Ureter (tissue), 1 donor: ENCODE data around the gene TBC1D5. TPM values are rescaled to one million over a fixed set of nuclear protein-coding genes. Genes with fewer than 3 reads are reported as not detected.
"Not testable (repeated sequence)": the region's sequence is repeated elsewhere in the genome, so short reads cannot be mapped to it uniquely, and the experiment has no call there.

ENCODE experiments used
- DNase-seq: peaks from one replicate; pipeline ENCODE4 v3.0.0-alpha.2; 2020; ENCODE audit warnings: low spot score
- total RNA-seq: library from RNA; stranded (reverse); gene quantifications from one replicate; pipeline ENCODE4 v1.2.4, GENCODE V29; 2023
- donor health status: DM: yes; HTN: yes; CAD: no.

Gene TBC1D5
- total RNA-seq, 1 donor from 2014 or later, result 87.1 TPM

DNA sequence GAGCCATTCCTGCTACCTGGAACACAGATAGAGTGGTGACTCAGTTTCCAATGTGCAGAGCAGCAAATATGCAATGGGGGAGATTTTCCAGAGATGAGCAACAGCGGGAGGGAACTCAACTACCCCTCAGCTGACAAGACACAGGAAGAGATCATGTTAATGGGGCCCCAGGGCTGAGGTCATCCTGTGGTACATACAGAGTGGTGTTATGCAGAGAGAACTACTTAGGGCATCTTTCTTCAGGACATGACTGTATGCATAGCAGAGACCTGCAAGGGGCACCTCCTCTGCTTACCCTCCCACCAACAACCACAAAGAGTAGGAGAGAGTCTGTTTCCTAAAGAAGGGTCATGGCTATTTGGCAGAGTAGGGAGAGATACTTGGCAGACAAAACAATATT, 6.8 kb upstream of the TBC1D5 start:
- no peak for DNase-seq

DNA sequence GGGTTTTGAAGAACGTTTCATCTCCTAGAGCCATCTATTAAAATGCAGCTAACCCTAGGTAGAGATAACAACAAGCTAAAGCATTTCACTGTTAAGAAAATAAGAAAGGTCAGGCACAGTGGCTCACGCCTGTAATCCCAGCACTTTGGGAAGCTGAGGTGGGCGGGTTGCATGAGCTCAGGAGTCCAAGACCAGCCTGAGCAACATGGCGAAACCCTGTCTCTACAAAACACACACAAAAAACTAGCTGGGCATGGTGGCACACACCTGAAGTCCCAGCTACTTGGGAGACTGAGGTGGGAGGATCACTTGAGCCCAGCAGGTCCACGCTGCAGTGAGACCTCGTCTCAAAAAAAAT, 5.4 kb upstream of the TBC1D5 start:
- no peak for DNase-seq

DNA sequence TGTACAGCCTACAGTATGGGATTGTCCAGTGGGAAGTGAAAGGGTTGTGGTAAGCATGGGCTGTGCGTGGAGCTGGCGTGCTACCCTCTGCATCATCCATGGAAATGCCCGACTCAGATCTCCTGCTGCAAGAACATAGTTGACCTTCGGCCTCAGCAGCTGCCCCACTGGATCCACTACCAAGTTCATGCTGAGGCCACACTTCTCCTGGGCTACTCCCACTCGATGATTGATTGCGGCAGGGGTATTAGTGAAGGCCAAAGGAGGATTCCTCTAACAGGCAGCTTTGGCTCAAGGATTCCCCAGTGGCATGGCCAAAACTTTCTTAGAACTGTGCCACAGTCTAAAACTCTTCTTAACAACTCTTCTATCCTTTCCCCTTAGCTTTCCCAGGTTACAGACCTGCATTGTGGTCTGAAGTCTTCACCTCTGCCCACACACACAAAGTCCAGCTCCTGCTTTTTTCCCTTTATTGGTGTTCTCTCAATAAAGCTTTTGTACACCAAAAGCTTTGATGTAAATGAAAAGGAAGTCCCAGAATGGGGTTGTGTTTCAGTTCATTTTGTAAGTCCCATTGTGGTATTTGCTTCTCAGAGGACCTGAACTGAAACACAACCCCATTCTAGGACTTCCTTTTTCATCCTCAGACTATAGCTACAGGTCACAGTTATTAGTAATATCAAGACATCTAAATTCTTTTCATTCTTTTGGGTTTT, 4.9 kb upstream of the TBC1D5 start:
- DNase-seq, result no peak

GRCh38 chr3:17745894-17746293, 3.5 kb upstream of the TBC1D5 start:
- no peak for DNase-seq

- DNase-seq, result no peak
Observed at GRCh38 chr3:17745301-17745700, 2.9 kb upstream of the TBC1D5 start.

GRCh38 chr3:17744693-17745092, 2.3 kb upstream of the TBC1D5 start:
- no peak for DNase-seq

GRCh38 chr3:17743658-17743995, 1.2 kb upstream of the TBC1D5 start:
- no peak for DNase-seq

DNA sequence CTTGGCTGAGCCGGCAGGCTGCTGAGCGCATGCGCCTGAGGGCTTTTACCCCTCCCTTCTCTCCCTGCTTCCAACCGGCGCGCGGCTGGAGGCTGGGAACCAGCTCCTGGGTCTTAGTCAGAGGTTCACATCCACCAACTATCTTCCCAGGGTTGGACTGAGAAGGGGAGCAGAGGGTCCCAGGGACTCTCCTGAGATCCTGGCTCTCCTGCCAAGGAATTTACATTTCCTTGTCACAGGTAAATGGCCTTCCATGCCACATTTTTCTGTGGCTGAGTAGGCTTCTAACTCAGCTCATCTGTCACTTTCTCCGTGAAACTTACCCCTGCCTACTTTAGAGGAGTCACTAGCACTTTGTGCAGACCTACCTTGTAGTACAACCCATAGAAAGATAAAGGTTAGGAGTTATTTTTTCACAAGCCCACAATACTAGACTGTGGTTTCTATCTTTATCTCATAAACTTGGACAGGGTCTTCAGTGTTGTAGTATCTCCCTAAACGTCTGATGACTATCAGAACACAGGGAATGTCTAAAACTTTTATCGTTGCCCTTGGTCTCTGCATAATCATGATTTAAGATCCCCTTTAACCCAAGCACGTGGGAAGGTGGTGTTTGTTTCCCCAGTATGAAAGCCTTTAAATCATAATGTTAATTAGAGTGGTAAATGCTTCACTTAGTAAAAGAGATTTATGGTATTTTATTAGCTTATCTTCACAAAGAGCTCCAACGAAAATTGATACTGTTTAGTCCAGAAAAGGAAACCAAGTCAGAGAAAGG, 638 bp upstream of the TBC1D5 start:
- DNase-seq, result no peak

DNA sequence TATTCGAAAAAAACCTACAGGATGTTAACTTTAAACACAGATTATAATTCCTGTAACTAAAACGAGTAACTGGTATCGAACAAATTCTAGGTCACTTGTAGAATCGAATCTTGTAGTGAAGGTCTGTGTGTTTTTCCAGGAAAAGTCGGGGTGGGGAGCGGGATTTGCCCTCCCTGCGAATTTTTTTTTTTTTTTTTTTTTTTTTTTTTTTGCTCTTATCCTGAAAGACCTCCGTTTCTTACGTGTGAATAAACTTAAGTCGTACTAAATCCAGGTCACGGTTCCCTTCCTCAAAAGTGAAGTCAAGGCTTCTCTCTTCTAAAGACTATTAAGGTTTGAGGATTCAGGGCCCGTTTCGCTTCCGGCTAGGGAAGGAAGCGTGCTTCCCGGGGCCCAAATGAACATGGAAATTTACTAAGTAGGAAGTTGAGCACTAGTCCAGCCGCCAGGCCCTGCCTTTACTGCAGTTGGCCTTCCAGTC, 770 bp downstream of the TBC1D5 start:
- DNase-seq, result no peak

DNA sequence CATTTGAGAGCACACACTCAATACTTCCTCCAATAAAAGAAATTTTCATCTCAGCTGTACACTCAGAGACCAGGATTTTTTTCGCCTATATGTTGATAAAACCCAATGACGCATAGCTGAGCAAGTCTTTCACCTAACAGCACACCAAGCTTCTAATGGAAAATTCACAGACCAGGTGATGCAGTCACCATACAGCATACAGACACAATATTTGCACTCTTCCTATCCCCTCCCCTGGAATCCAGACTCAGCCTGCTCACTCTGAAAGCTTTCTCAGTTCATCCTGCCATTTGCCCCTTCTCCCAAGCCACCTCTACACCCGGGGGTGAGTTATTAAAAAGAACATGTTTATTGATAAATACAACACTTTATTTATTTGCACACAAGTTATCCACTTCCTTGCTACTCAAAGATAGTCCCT, 1.7 kb downstream of the TBC1D5 start:
- DNase-seq, result no peak

DNA sequence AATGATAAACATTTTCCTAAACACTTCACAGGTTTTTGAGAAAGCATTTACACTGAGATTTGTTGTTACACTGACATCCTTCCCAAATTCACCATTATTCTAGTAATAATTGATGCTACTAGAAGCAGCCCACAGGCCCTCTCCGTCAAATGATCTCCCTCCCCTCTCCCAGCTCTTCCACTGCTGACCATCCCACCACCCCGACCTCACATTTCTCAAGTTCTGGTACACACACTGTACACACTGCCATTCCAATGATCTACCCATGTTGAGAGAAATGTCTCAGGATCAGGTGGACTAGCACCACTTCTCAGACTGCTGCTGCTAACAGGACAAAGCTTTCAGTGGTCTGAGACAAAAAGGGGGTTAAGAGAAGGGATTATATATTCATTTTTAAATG, 3.5 kb downstream of the TBC1D5 start:
- no peak for DNase-seq

DNA sequence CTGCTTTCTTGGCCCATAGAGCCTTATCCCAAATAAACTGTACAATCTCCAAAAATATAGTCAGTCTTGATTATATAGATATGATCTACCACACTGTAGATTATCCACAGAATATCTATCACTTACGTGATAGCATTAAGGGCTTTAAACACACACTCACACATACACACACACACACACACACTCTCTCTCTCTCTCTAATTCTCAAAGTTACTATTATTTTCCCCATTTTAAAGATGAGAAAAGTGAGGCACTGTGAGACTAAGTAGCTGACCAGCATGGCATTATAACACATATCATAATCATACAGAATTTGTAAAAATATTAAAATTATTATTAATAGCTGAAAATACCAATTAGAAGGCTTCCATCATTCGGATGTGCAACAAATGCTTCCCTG, 4.2 kb downstream of the TBC1D5 start:
- DNase-seq, result no peak

GRCh38 chr3:17737591-17737990, 4.8 kb downstream of the TBC1D5 start:
- no peak for DNase-seq

- not testable (repeated sequence) for DNase-seq
Observed at GRCh38 chr3:17735362-17735761, 7.1 kb downstream of the TBC1D5 start.

DNA sequence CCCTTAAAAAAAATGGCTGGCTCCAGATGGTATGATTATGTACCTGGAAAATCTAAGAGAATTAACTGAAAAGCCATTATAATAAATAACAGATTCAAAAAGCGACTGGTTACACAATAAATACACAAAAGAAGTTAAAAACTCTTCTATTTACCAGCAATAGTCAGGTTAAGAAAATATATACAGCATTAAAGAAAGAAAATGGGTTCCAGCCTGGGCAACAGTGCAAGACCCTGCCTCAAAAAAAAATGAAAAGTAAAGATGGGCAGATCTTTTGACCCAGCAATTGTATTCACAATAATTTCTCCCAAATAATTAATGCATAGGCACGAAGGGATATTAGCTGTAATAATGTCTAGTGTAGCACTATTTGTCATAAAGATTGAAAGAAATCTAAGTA, 8.7 kb downstream of the TBC1D5 start:
- DNase-seq, result no peak

GRCh38 chr3:17733215-17733614, 9.2 kb downstream of the TBC1D5 start:
- no peak for DNase-seq

- DNase-seq, result no peak
Observed at GRCh38 chr3:17730318-17730967, 12.0 kb downstream of the TBC1D5 start.

DNA sequence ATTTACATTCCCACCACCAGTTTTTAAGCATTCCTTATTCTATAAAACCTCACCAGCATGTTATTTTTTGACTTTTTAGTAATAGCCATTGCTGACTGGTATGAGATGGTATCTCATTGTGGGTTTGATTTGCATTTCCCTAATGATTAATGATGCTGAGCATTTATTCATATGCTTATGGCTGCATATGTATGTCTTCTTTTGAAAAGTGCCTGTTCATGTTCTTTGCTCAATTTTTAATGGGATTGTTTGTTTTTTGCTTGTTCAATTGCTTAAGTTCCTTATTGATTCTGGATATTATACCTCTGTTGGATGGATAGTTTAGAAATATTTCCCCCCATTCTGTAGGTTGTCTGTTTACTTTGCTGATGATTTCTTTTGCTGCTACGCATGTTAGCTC, 16.1 kb downstream of the TBC1D5 start:
- no peak for DNase-seq

DNA sequence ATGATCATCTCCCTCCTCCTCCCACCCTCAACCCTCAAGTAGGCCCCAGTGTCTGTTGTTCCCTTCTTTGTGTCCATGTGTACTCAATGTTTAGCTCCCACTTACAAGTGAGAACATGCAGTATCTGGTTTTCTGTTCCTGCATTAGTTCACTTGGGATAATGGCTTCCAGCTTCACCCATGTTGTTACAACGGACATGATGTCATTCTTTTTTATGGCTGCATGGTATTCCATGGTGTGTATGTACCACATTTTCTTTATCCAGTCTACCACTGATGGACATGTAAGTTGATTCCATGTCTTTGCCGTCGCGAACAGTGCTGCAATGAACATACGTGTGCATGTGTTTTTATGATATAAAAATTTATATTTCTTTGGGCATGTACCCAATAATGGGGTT, 16.6 kb downstream of the TBC1D5 start:
- DNase-seq, result not testable (repeated sequence)

GRCh38 chr3:17724948-17725347, 17.5 kb downstream of the TBC1D5 start:
- DNase-seq, result no peak

- DNase-seq, result no peak
Observed at GRCh38 chr3:17724122-17724521, 18.3 kb downstream of the TBC1D5 start.

DNA sequence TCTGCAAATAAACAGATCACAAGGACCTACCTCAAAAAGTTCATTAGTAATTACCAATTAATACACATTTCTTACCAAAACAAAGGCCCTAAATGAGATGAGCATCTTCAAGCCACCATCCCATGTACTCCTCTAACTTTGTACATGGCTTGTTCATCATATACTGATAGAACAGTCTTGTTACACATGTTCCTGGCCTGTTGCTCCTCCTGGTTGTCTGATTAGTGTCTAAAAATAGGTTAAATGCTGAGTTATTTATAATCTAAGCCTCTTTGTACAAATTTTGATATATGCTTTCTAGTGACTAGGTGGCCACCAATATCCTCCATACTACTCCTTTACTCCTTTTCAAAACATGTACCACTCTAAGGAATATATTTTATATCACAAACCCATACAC, 25.0 kb downstream of the TBC1D5 start:
- no peak for DNase-seq

DNA sequence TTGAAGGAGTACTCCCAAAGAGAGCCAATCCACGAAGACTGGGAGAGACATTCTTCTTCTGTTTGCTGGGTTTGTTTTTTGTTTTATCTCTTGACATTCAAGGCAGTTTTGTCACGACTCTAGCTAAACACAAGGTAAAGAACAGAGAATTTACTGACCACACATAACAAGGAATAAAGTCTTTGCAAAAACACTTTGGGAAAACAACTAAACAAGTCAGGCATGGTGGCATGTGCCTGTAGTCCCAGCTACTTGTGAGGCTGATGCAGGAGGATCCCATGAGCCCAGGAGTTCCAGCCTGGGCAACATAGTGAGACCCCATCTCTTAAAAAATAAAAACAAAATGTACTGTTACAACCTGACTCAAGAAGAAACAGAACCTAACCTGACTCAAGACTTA, 28.0 kb downstream of the TBC1D5 start:
- no peak for DNase-seq
